Hepatocyte (in vitro differentiated cells): ENCODE data around the gene ADAM10. TPM values are rescaled to one million over a fixed set of nuclear protein-coding genes. Genes with fewer than 3 reads are reported as not detected.

Experiments used
- DNase-seq: peaks from one replicate; pipeline ENCODE4 v3.0.0-alpha.2; 2016; ENCODE audit warnings: low spot score
- H2AFZ ChIP-seq: fragments of 200-600 bp; sonication (generic); 2 replicates; pipeline ENCODE4 v1.6.0; 2016; ENCODE audit warnings: antibody characterized with exemption, mild to moderate bottlenecking
- H3K27ac ChIP-seq: fragments of 200-600 bp; sonication (generic); 2 replicates; pipeline ENCODE4 v1.5.1; 2016; ENCODE audit warnings: mild to moderate bottlenecking
- H3K27me3 ChIP-seq: fragments of 200-600 bp; sonication (generic); 2 replicates; pipeline ENCODE4 v1.6.1; 2016
- H3K36me3 ChIP-seq: fragments of 200-600 bp; sonication (generic); replicated peaks from 2 replicates; pipeline ENCODE4 v1.5.1; 2016; ENCODE audit warnings: low read depth; ENCODE audit not compliant: insufficient read depth
- H3K4me1 ChIP-seq: fragments of 200-600 bp; sonication (generic); 2 replicates; pipeline ENCODE4 v1.5.1; 2016; ENCODE audit warnings: mild to moderate bottlenecking, moderate library complexity; ENCODE audit not compliant: insufficient read depth
- H3K4me2 ChIP-seq: fragments of 200-600 bp; sonication (generic); 2 replicates; pipeline ENCODE4 v1.6.0; 2016
- H3K4me3 ChIP-seq: fragments of 200-600 bp; sonication (generic); 2 replicates; pipeline ENCODE4 v1.5.1; 2016; ENCODE audit warnings: mild to moderate bottlenecking
- H3K79me2 ChIP-seq: fragments of 200-600 bp; sonication (generic); 2 replicates; pipeline ENCODE4 v1.6.0; 2017; ENCODE audit warnings: mild to moderate bottlenecking
- H3K9me2 ChIP-seq: fragments of 200-600 bp; sonication (generic); replicated peaks from 2 replicates; pipeline ENCODE4 v1.6.0; 2017; ENCODE audit warnings: mild to moderate bottlenecking; ENCODE audit not compliant: insufficient read depth
- H3K9me3 ChIP-seq: fragments of 200-600 bp; sonication (generic); 2 replicates; pipeline ENCODE4 v1.5.1; 2016; ENCODE audit warnings: low read depth, mild to moderate bottlenecking
- H4K20me1 ChIP-seq: fragments of 200-600 bp; sonication (generic); 2 replicates; pipeline ENCODE4 v1.6.0; 2016; ENCODE audit warnings: mild to moderate bottlenecking; ENCODE audit not compliant: insufficient read depth, poor library complexity, severe bottlenecking
- CTCF ChIP-seq: fragments of 200-600 bp; sonication (generic); IDR thresholded peaks from 2 replicates; pipeline ENCODE4 v1.5.1; 2016; ENCODE audit warnings: antibody characterized with exemption, mild to moderate bottlenecking; ENCODE audit not compliant: poor library complexity
- EZH2 ChIP-seq: fragments of 200-600 bp; sonication (generic); IDR thresholded peaks from 2 replicates; pipeline ENCODE4 v1.6.1; 2016; ENCODE audit warnings: antibody characterized with exemption, mild to moderate bottlenecking, borderline replicate concordance
- EZH2phosphoT487 ChIP-seq: fragments of 200-600 bp; sonication (generic); IDR thresholded peaks from one replicate; pipeline ENCODE4 v1.6.1; 2018; ENCODE audit warnings: antibody characterized with exemption, mild to moderate bottlenecking, low read depth, moderate library complexity; ENCODE audit not compliant: unreplicated experiment, severe bottlenecking
- WGBS: methylation state at CpG from one replicate; pipeline ENCODE4 v1.1.6; 2016; ENCODE audit warnings: low lambda C conversion rate; ENCODE audit errors: missing lambda C conversion rate; 5-methylcytosine and 5-hydroxymethylcytosine counted together
- polyA plus RNA-seq: library from polyadenylated mRNA; unstranded; fragments of >200 nt; fragmentation: Nextera tagmentation; extraction: Ambion mirVana; gene quantifications from 2 replicates; pipeline ENCODE4 v1.2.1, GENCODE V29; 2016
- total RNA-seq: library from RNA; depleted of rRNA; stranded (reverse); fragments of >200 nt; gene quantifications from 2 replicates; pipeline ENCODE4 v1.2.3, GENCODE V29; 2014

Gene ADAM10
- total and polyA plus RNA-seq, 2 experiments from 2014 or later: 112 to 163 TPM

GRCh38 chr15:58629625-58630024, 119.9 kb downstream of the ADAM10 start:
- no peak overlapping the region for H2AFZ ChIP-seq
- no peak for TF ChIP-seq EZH2phosphoT487
- no peak for TF ChIP-seq EZH2
- TF ChIP-seq CTCF: no peak
- 99% methylated on average over 6 of the region's 6 CpGs for WGBS

DNA sequence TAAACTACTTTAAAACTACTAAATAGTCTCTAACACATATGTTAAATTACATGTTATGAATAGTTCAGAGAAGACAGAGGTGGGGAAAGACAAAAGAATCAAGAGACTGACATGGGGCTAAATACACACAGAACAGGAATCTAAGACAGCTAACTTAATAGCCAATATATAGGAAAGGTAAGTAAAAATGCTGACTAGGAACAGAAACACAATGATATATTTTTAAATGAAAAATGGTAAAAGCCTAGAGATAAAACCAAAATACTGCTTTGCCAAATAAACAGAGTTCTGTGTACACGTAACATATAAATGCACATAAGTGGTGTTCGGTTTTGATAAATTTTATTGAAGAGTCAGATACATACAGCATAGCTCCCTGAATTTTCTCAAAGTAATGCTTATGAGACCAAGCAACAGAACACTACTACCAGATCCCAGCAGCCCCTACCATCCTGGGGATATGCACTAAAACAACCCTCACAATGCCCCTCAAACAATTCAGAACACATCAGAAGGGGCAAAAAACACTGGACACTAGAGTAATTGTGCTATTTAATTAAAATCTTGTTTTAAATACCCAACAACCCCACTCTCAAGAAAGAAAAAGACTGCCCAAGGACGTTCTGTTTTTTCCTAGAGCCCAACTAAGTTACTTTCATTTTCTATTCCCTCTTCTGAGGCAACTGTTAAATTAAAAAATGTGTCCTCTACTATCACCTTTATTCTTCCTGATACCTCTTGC, 121.1 kb downstream of the ADAM10 start:
- no peaks in the 10 kb centered on the region for H3K9me3 ChIP-seq
- WGBS: 80% methylated on average over 3 of the region's 3 CpGs
- DNase-seq: no peak
- H3K36me3 ChIP-seq: no peaks in the 10 kb centered on the region
- no peaks in the 10 kb centered on the region for H3K27me3 ChIP-seq
- H3K27ac ChIP-seq: peak overlapping the region; percentile 22
- peaks cover 13% of the 10 kb centered on the region for H3K4me1 ChIP-seq
- H3K9me2 ChIP-seq: no peaks in the 10 kb centered on the region
- no peak for TF ChIP-seq EZH2phosphoT487
- TF ChIP-seq CTCF: no peak
- TF ChIP-seq EZH2: no peak
- H3K79me2 ChIP-seq: peaks cover 8% of the 10 kb centered on the region
- H4K20me1 ChIP-seq: no peaks in the 10 kb centered on the region
- H3K4me2 ChIP-seq: peak overlapping the region; percentile 70
- H2AFZ ChIP-seq: no peak overlapping the region
- H3K4me3 ChIP-seq: no peak overlapping the region

More at GRCh38 chr15:58629625-58630024, 119.9 kb downstream of the ADAM10 start:
- no peak for DNase-seq
- peaks cover 13% of the 10 kb centered on the region for H3K4me1 ChIP-seq
- no peaks in the 10 kb centered on the region for H3K9me2 ChIP-seq
- H3K79me2 ChIP-seq: peaks cover 5% of the 10 kb centered on the region
- H3K4me2 ChIP-seq: no peak overlapping the region
- no peaks in the 10 kb centered on the region for H3K36me3 ChIP-seq
- H3K9me3 ChIP-seq: no peaks in the 10 kb centered on the region
- H4K20me1 ChIP-seq: no peaks in the 10 kb centered on the region
- no peaks in the 10 kb centered on the region for H3K27me3 ChIP-seq
- H3K4me3 ChIP-seq: no peak overlapping the region
- H3K27ac ChIP-seq: no peak overlapping the region

GRCh38 chr15:58627701-58628100, 121.8 kb downstream of the ADAM10 start:
- DNase-seq: no peak
- H3K4me2 ChIP-seq: no peak overlapping the region
- H3K4me3 ChIP-seq: no peak overlapping the region
- TF ChIP-seq CTCF (no peak), EZH2 (no peak), EZH2phosphoT487 (no peak)
- peak overlapping the region; percentile 22 for H3K27ac ChIP-seq
- H3K9me3 ChIP-seq: no peaks in the 10 kb centered on the region
- no peak overlapping the region for H2AFZ ChIP-seq
- no peaks in the 10 kb centered on the region for H3K9me2 ChIP-seq
- 33% methylated on average over 1 of the region's 1 CpG for WGBS
- H3K36me3 ChIP-seq: no peaks in the 10 kb centered on the region
- H3K79me2 ChIP-seq: peaks cover 12% of the 10 kb centered on the region
- H3K4me1 ChIP-seq: peaks cover 13% of the 10 kb centered on the region
- H4K20me1 ChIP-seq: no peaks in the 10 kb centered on the region
- no peaks in the 10 kb centered on the region for H3K27me3 ChIP-seq
